Keratinocyte (primary cell): ENCODE measurements around the gene ZBTB43.

ENCODE experiments used
- CTCF ChIP-seq, 3 experiments: IDR thresholded peaks in 1 of 3; conservative IDR thresholded peaks in 1 of 3; optimal IDR thresholded peaks in 1 of 3; 2 replicates in 2 of 3; 3 replicates in 1 of 3; pipeline versions ENCODE3 to v1.5.1; 2011; ENCODE audit warnings: low read length in 3 of 3, mild to moderate bottlenecking in 3 of 3, moderate library complexity in 2 of 3, control low read depth in 1 of 3, inconsistent platforms in 1 of 3; ENCODE audit not compliant: insufficient read depth in 2 of 3; ENCODE audit errors: extremely low read depth in 1 of 3
- EZH2 ChIP-seq: IDR thresholded peaks from one replicate; pipeline ENCODE4 v1.6.1; 2012; ENCODE audit warnings: inconsistent platforms, mild to moderate bottlenecking, low read length, moderate library complexity

- TF ChIP-seq CTCF (optimal IDR thresholded peaks at IDR 0.05 in 1 of 3, IDR thresholded peaks at IDR 0.05 in 1 of 3, conservative IDR thresholded peaks at IDR 0.05 in 1 of 3; ENCODE audit: extremely low read depth in 1 of 3, insufficient read depth in 2 of 3, low read length in 3 of 3) (no peak), EZH2 (no peak)
Measured at GRCh38 chr9:126886897-126887296, 82.1 kb downstream of the ZBTB43 start.
